COLO829 (cell line): ENCODE results near the gene COLEC12.

Source experiments
- DNase-seq: peaks from one replicate; pipeline ENCODE4 v3.0.0; 2012; ENCODE audit warnings: low spot score

Gene COLEC12

GRCh38 chr18:506264-506663 lies 5.8 kb upstream of the COLEC12 start:
- no peak for DNase-seq

- DNase-seq, result no peak
These were observed 5.1 kb upstream of the COLEC12 start for GRCh38 chr18:505483-506122.

DNA sequence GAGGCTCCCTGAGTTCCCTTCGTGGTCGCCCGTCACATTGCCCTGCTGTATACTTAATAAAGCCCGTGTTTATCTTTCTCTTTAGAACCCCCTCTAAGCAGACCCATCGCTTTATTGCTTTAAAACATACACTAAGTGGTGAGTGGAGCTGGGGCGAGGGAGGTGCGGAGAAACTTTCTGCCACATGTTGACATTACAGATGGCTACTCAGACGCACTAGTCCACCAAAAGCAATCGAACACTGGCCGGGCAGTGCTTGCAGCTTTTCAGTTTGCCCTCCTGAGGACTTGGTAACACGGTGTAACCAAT lies 859 bp upstream of the COLEC12 start:
- no peak for DNase-seq

DNA sequence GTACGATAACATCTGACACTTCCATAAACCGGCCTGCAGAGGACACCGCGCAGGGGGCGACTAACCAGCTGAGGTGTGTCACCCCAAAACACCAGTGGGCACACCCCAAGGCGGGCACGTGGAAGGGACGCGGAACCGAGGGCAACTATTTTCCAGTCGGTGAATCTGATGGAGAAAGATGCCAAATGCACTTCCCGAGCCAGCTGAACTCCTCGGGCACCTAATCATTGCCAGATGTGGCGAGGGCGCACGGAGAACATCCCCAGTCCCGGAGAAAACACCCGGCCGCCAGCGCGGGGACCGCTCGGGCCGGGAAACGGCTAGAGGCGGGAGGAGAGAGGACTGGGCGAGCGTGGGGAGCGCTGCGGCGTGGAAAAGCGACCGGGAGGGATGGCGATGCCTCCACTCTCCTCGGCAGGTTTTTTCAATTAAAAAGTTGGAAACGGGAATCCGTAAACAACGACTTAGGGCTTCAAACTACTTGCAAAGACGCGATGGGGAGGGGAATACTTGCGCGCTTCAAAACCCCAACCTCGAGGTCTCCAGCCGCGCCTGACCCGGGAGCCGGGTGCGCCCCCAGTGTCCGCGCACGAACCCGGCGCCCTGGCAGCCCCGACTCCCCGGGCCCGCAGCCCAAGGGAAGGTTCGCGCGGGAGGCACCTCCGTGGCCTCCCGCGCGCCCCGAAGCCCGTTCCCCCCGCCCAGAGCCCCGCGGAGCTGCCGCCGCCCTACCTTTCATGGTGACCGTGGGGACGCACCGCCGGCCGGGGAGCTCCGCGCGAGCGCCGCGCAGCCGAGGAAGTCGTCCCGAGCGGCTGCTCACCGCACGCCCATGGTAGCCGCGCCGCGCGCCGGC lies 497 bp downstream of the COLEC12 start:
- DNase-seq, result no peak

GRCh38 chr18:498931-499775 lies 1.3 kb downstream of the COLEC12 start:
- peak; percentile 38 for DNase-seq

- DNase-seq, result no peak
These were observed 2.8 kb downstream of the COLEC12 start for GRCh38 chr18:497688-498087.

- DNase-seq, result no peak
These were observed 5.0 kb downstream of the COLEC12 start for GRCh38 chr18:495452-495851.

DNA sequence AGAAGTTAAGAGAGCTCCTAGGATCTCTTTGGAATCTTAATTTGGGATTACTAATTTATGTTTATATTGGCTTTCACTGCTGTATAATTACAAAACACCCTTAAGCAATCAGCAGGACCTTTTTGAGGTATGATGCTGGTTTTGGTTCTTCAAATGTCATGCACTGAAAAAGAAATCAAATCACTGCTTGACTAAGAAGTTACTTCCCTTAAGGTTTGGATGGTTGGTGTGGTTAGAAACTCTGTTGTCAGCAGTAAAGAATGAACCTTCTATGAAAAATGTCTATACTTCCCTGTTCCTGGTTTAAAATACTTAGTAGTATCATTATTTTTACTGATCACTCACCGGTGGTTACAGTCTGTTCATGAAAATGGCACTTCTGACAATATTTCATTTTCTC lies 5.5 kb downstream of the COLEC12 start:
- DNase-seq, result no peak

- no peak for DNase-seq
These were observed 6.2 kb downstream of the COLEC12 start for GRCh38 chr18:493986-494983.

GRCh38 chr18:492451-492850 lies 8.1 kb downstream of the COLEC12 start:
- no peak for DNase-seq

DNA sequence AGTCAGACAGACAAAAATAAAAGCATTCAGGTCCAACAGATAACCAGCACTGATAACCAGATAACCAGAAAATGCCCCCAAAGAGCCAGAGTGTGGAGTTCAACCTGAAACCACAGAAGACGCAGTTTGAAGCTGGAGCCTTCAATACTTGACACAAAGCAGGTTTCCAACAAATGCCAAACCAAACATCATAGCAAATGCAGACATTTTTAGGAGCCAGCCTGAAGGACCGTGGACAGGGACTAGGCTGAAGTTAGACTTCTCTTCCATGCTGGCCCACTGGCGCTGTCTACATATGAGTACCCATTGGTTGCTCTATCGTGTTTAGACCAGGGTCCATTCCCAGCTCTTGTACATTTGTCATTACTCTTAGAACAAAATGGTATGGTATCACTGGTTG lies 9.9 kb downstream of the COLEC12 start:
- DNase-seq, result no peak

GRCh38 chr18:490024-490366 lies 10.5 kb downstream of the COLEC12 start:
- no peak for DNase-seq

DNA sequence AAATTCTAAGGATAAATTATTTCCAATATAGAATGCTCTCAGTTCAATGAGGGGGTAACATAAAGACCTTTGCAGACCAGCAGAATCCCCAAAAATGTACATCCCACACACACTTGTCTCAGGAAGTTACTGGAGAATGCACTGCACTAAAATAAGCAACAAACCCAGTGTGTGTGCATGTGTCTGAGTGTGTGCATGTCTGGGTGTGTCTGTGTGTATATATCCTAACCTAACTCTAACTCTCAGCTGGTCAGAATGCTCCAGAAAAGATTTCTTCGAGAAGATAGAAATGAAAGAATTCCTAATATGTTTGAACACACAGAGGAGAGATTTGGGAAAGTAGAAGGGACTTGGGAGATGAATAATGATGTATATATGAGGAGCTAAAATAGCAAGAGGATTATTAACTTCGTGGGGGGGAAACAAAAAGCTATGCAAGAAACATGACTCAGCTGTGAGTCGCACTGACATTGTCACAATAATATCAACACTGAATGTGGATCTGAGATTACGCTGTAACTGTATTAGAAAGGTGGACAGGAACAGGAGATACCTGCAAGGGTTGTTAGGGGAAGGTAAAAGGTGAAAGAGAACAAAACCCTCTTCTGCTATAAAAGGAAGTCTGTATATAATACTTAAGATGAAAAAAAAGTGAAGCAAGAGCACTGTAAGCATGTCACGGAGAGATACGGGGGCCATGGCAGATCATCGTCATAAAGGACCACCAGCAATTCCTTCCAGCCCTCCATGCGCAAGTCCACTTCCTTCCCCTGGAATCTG lies 11.1 kb downstream of the COLEC12 start:
- no peak for DNase-seq

- peak; percentile 76 for DNase-seq
These were observed 13.4 kb downstream of the COLEC12 start for GRCh38 chr18:486929-487740.

DNA sequence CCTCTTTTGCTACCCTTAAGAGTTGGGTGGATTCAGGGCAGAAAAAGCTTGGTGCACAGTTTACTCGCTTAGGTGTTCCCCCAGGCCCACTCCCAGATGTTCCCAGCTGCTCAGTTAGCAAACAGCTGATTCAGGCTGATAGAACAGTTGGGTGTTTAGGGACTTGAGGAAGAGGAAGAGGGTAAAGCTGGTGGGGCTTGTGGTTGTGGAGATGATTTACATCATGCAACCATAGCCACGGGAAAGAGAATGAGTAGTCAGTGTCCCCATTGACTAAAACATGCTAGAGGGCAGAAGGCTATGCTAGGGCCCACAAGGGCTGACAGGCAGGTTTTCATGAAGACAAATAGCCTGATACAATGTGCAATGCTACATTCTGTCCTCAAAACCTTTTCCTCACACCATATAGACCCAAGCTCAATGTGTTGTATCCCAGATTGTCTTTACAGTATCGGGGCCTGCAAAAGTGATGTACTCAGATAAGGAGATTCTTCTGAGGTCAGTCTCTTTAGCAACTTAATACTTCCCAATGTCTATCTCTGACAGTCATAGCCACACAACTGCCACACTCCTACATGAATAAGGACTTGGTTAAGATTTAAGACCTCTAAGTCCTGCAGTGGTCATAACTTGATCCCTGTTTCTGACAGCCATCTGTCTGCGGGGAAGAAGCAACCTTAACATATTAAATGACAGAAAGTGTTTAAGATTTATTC lies 15.6 kb downstream of the COLEC12 start:
- no peak for DNase-seq

DNA sequence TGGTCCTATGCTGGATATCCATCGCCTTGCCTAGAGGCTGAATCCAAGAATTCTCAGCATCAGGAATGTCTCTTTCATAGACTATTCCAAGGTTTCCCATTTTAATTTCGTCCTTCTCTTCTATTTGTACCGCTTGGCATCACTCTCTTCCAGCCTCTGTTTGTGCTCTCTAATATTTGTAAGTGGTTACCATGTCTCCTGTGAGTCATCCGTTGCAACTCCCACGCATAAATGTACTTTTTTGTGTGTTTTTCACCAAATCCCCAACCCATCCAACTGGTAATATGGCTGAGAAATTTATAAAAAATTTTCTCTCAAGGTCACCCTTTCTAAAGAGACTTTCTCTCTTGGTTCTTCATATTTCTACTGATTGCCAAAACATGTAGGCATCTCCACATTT lies 21.8 kb downstream of the COLEC12 start:
- peak; percentile 54 for DNase-seq

DNA sequence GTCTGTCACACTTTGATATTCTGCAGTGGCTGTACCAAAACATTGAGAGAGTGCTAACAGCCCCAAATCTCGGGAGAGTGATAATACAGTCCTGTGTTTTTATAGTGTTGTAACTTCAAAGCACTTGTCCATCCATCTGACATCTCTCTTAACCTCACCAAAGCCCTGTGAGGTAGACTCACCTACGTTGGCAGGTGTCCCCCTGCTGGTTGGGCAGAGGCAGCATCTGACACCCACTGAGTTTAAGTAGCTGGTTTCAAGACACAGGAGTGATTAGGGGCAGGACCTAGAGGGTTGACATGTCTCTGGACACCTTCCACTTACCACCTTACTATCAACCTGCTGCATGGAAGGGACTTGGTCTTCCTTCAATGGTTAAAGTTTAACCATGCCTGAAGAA lies 22.9 kb downstream of the COLEC12 start:
- no peak for DNase-seq

DNA sequence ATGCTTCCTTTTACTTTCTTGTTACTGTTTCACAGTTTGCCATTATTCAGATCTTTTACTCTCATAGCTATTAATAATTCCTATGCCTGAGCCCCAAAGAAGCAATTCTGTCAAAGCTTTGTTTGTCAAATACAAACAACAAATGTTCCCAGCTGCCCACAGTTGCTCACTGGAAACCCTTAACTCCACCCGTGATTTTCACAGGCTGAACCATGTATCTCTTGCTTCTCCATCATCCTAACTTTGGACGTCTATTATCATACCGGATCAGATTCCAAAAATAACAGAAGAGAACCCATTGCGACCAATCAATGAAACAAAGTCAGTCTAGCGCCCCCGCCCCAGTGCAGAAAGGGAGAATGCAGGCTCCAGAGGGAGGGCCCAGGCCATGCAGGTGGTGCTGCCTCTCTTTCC lies 24.2 kb downstream of the COLEC12 start:
- DNase-seq, result no peak
